Naive thymus-derived CD4-positive, alpha-beta T cell (primary cell): ENCODE data around the gene ATOSA. TPM values are rescaled to one million over a fixed set of nuclear protein-coding genes. Genes with fewer than 3 reads are reported as not detected.

Experiments used
- ATAC-seq: fragments of 150-1000 bp; cut with Tn5 transposase; 2 replicates; pipeline ENCODE4 v1.10.0; 2021; ENCODE audit warnings: mild to moderate bottlenecking, moderate library complexity
- CTCF ChIA-PET: fragments of 350-600 bp; sonication (Branson Sonifier 250); formaldehyde crosslinking; loops from one replicate; lab custom pipeline; 2021; ENCODE audit warnings: antibody characterized with exemption; lab: Charles Lee
- POLR2A ChIA-PET: fragments of 350-600 bp; sonication (Branson Sonifier 250); formaldehyde crosslinking; loops from one replicate; lab custom pipeline; 2021; ENCODE audit warnings: antibody characterized with exemption, inconsistent platforms; lab: Charles Lee
- DNase-seq, 9 donors: peaks; one replicate each; pipeline versions ENCODE4 v3.0.0 to v3.0.0-alpha.2; 2020 to 2022; ENCODE audit warnings: mixed read lengths in 1 of 9
- H3K27ac ChIP-seq: one replicate; pipeline ENCODE4 v1.7.0; 2013; ENCODE audit warnings: mild to moderate bottlenecking, low read depth, low read length, moderate library complexity
- H3K27me3 ChIP-seq, 2 donors: one replicate each; pipeline ENCODE4 v1.7.0; 2013; ENCODE audit warnings: low read length in 2 of 2, mild to moderate bottlenecking in 2 of 2, moderate library complexity in 2 of 2; ENCODE audit not compliant: control insufficient read depth in 2 of 2, insufficient read depth in 2 of 2
- H3K36me3 ChIP-seq, 3 experiments: 1 replicate in 2 of 3; 2 replicates in 1 of 3; pipeline ENCODE4 v1.7.0; 2013; ENCODE audit warnings: low read length in 3 of 3, mild to moderate bottlenecking in 3 of 3, moderate library complexity in 1 of 3; ENCODE audit not compliant: insufficient read depth in 3 of 3, control insufficient read depth in 2 of 3
- H3K4me1 ChIP-seq, 2 donors: one replicate each; pipeline ENCODE4 v1.7.0; 2013; ENCODE audit warnings: low read length in 2 of 2, mild to moderate bottlenecking in 2 of 2, moderate library complexity in 1 of 2; ENCODE audit not compliant: control insufficient read depth in 2 of 2, insufficient read depth in 2 of 2
- H3K4me3 ChIP-seq: 2 replicates; pipeline ENCODE4 v1.7.0; 2013; ENCODE audit warnings: mild to moderate bottlenecking, low read length
- H3K9me3 ChIP-seq, 3 experiments: 1 replicate in 2 of 3; 2 replicates in 1 of 3; pipeline ENCODE4 v1.7.0; 2013; ENCODE audit warnings: low read length in 3 of 3; ENCODE audit not compliant: control insufficient read depth in 2 of 3
- H3K27ac Mint-ChIP-seq, 9 donors: one replicate each; pipeline ENCODE4 v1.8.0; 2020 to 2022; ENCODE audit warnings: mixed read lengths in 9 of 9, mild to moderate bottlenecking in 8 of 9, moderate library complexity in 5 of 9, inconsistent platforms in 2 of 9
- H3K27me3 Mint-ChIP-seq, 5 donors: one replicate each; pipeline ENCODE4 v1.8.0; 2021 to 2022; ENCODE audit warnings: mixed read lengths in 5 of 5, mild to moderate bottlenecking in 1 of 5
- H3K36me3 Mint-ChIP-seq, 5 donors: one replicate each; pipeline ENCODE4 v1.8.0; 2020 to 2022; ENCODE audit warnings: mixed read lengths in 5 of 5, mild to moderate bottlenecking in 3 of 5, inconsistent platforms in 1 of 5
- H3K4me1 Mint-ChIP-seq, 7 donors: one replicate each; pipeline ENCODE4 v1.8.0; 2020 to 2022; ENCODE audit warnings: mixed read lengths in 7 of 7, mild to moderate bottlenecking in 3 of 7, inconsistent platforms in 1 of 7
- H3K4me3 Mint-ChIP-seq, 10 donors: one replicate each; pipeline ENCODE4 v1.8.0; 2020 to 2022; ENCODE audit warnings: mild to moderate bottlenecking in 10 of 10, mixed read lengths in 10 of 10, moderate library complexity in 6 of 10, inconsistent platforms in 2 of 10
- H3K9me3 Mint-ChIP-seq, 11 donors: one replicate each; pipeline ENCODE4 v1.8.0; 2020 to 2022; ENCODE audit warnings: mixed read lengths in 11 of 11, mild to moderate bottlenecking in 4 of 11, inconsistent platforms in 1 of 11, moderate library complexity in 1 of 11
- intact Hi-C, 2 donors: fragments of 100-400 bp; cut with micrococcal nuclease; formaldehyde crosslinking; loops; one replicate each; pipeline ENCODE4 v1.15.1; 2023
- polyA plus RNA-seq, 2 donors: library from polyadenylated mRNA; unstranded; fragments of 300-500 nt; fragmentation: Illumina TruSeq; gene quantifications; one replicate each; pipeline ENCODE4 v1.2.3, GENCODE V29; 2021
- total RNA-seq, 6 experiments: library from RNA in 5 of 6; stranded (reverse) in 5 of 6; gene quantifications; 1 replicate in 5 of 6; 2 replicates in 1 of 6; pipeline ENCODE4 v1.2.3 and lab custom pipeline; 2021 to 2026

Gene ATOSA
- total and polyA plus RNA-seq, 7 experiments from 2014 or later, result 8.3 to 117 (median 87.8) TPM

DNA sequence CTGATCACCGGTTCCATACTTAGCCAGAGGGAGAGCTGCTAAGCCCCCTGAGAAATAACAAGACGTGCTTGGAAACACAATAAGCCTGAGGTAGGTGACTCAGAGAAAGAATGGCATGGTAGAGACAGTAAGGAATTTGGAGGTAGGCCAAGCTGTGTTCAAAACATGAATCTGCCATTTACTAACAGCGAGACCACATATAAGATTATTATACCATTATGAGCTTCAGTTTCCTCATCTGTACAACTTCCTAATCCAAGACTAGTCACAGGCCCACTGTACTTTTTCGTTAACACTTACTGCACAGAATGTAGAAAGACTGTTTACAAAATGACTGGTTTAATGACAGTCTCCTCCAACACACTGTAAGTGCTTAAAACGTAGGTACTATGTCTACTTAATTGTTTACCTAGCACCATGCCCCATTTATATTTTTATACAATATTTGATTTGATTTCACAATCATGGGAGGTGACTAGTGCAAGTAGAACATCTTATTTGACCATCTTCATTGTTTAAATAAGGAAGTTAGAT, 25.7 kb downstream of the ATOSA start:
- Mint-ChIP-seq H3K9me3 (no peaks in the 10 kb centered on the region), H3K27me3 (no peaks in the 10 kb centered on the region), H3K4me3 (no peak overlapping the region), H3K27ac (peak overlapping the region in 3 of 9 donors; percentile 36 to 67 (median 63)), H3K36me3 (peaks cover 5 to 22% (median 15%) of the 10 kb centered on the region in 5 donors), H3K4me1 (peaks cover 9 to 46% (median 19%) of the 10 kb centered on the region in 7 donors)
- ATAC-seq (no peak), DNase-seq (no peak)
- Histone ChIP-seq H3K4me3 (no peak overlapping the region), H3K27ac (no peak overlapping the region), H3K36me3 (peaks cover 0 to 35% (median 8%) of the 10 kb centered on the region in 3 experiments), H3K27me3 (no peaks in the 10 kb centered on the region), H3K9me3 (no peaks in the 10 kb centered on the region), H3K4me1 (no peaks in the 10 kb centered on the region)
- CTCF ChIA-PET, result no interaction called here
- POLR2A ChIA-PET, result no interaction called here
- intact Hi-C loops, result loop anchor here in 1 of 2 donors (2.0 kb wide), 1 partner anchor 15 kb away; no protein-coding TSS in a partner anchor

DNA sequence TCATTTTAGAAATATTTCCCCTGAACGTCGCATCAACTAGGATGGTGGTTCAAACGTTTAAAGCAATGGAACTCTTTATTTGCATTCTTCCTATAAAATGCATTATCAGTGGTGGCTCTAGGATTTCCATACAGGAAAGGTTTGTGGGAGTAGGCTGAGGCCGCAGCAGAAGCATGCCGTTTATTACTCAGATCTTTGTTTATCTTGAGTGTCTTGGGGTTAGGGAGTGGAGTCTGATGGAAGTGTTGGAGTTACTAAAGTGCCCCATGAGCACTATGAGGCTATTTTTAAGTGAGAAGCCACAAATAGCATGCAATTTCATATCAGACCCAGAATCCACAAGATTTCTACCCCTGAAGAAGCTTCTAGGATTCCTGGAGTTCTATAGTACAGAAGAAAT, 26.2 kb downstream of the ATOSA start:
- Histone ChIP-seq H3K4me3 (no peak overlapping the region), H3K27ac (no peak overlapping the region), H3K4me1 (no peaks in the 10 kb centered on the region), H3K36me3 (peaks cover 0 to 30% (median 8%) of the 10 kb centered on the region in 3 experiments), H3K27me3 (no peaks in the 10 kb centered on the region), H3K9me3 (no peaks in the 10 kb centered on the region)
- Mint-ChIP-seq H3K27me3 (no peaks in the 10 kb centered on the region), H3K4me3 (no peak overlapping the region), H3K4me1 (peaks cover 6 to 41% (median 15%) of the 10 kb centered on the region in 7 donors), H3K9me3 (no peaks in the 10 kb centered on the region), H3K36me3 (peaks cover 0 to 18% (median 10%) of the 10 kb centered on the region in 5 donors), H3K27ac (peak overlapping the region in 5 of 9 donors; percentile 36 to 67 (median 53))
- DNase-seq (no peak), ATAC-seq (no peak)
- CTCF ChIA-PET, result no interaction called here
- POLR2A ChIA-PET, result no interaction called here
- intact Hi-C loops, result loop anchor here (1.0 to 2.0 kb wide), 3 partner anchors 14 to 77 kb away; partner anchors contain the start of gene ATOSA (in 1 of the 2)

DNA sequence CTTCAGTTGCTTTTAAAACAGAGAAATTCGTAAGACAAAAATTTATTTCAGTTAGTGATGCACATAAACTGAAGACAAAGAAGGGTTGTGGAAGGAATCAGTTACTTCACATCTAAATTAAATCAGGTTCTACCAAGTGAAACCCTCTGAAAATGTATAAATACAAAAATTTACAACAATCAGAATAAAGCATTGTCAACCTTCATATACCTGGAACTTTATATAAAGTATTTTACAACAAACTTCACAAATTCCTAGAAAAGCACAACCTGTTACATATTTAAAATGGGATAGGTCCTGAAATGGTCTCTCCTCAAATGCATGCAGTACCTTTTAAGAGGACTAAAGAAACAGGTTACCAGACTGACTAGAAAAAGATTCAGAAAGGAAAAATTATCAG, 26.9 kb downstream of the ATOSA start:
- no peak for ATAC-seq
- no peak overlapping the region for H3K27ac ChIP-seq
- Mint-ChIP-seq H3K9me3 (no peaks in the 10 kb centered on the region), H3K27ac (peak overlapping the region in 2 of 9 donors; percentile 49 to 64), H3K4me3 (peak overlapping the region in 2 of 10 donors; percentile 50 to 62), H3K4me1 (peaks cover 6 to 41% (median 15%) of the 10 kb centered on the region in 7 donors), H3K36me3 (peaks cover 0 to 22% (median 10%) of the 10 kb centered on the region in 5 donors), H3K27me3 (no peaks in the 10 kb centered on the region)
- POLR2A ChIA-PET, result interaction anchor here (1.5 kb wide), 1 partner anchor 11 kb away, joined by 5 read pairs; no protein-coding TSS in a partner anchor
- no peaks in the 10 kb centered on the region for H3K4me1 ChIP-seq
- no peak overlapping the region for H3K4me3 ChIP-seq
- peaks cover 0 to 24% (median 10%) of the 10 kb centered on the region in 3 experiments for H3K36me3 ChIP-seq
- CTCF ChIA-PET, result no interaction called here
- H3K27me3 ChIP-seq, result no peaks in the 10 kb centered on the region
- intact Hi-C loops, result loop anchor here (1.0 to 2.0 kb wide), 3 partner anchors 13 to 78 kb away; partner anchors contain the start of gene ATOSA (in 1 of the 2)
- H3K9me3 ChIP-seq, result no peaks in the 10 kb centered on the region
- no peak for DNase-seq

DNA sequence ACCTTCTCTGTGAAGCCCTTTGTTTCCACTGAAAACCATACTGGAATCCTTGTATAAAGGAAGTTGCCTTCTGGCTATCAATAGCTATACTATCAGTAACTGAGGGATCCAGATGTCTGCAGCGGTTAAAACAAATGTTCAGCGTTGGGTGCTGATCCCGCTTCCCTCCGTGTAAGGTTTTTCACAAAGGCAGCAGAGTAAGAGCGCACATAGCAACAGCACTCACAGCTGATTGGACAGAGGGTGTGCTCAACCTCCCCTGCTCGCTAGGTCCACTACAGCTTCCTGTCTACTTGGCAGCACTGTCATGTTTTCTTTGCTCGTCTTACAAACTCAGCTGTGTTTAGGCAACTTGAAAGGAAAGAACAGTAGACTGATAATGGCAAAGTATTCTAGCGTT, 27.3 kb downstream of the ATOSA start:
- H3K27ac ChIP-seq, result no peak overlapping the region
- no peaks in the 10 kb centered on the region for H3K27me3 ChIP-seq
- no peaks in the 10 kb centered on the region for H3K4me1 ChIP-seq
- DNase-seq (peak in 7 of 9 donors; percentile 9 to 41 (median 32)), ATAC-seq (peak; percentile 97)
- H3K36me3 Mint-ChIP-seq, result peaks cover 0 to 26% (median 10%) of the 10 kb centered on the region in 5 donors
- POLR2A ChIA-PET, result interaction anchor here (0.8 to 1.5 kb wide), 2 partner anchors 10 to 23 kb away, joined by 3 to 5 read pairs; no protein-coding TSS in a partner anchor
- intact Hi-C loops, result loop anchor here (1.0 to 2.0 kb wide), 3 partner anchors 13 to 78 kb away; partner anchors contain the start of gene ATOSA (in 1 of the 2)
- no peaks in the 10 kb centered on the region for H3K27me3 Mint-ChIP-seq
- H3K4me3 ChIP-seq, result no peak overlapping the region
- peaks cover 0 to 20% (median 6%) of the 10 kb centered on the region in 3 experiments for H3K36me3 ChIP-seq
- H3K9me3 ChIP-seq, result no peaks in the 10 kb centered on the region
- peak overlapping the region in 4 of 9 donors; percentile 28 to 64 (median 51) for H3K27ac Mint-ChIP-seq
- H3K4me3 Mint-ChIP-seq, result peak overlapping the region in 5 of 10 donors; percentile 23 to 62 (median 50)
- CTCF ChIA-PET, result interaction anchor here (0.6 kb wide), 1 partner anchor 24 kb away, joined by 3 read pairs; no protein-coding TSS in a partner anchor
- H3K4me1 Mint-ChIP-seq, result peaks cover 6 to 41% (median 15%) of the 10 kb centered on the region in 7 donors
- H3K9me3 Mint-ChIP-seq, result no peaks in the 10 kb centered on the region

DNA sequence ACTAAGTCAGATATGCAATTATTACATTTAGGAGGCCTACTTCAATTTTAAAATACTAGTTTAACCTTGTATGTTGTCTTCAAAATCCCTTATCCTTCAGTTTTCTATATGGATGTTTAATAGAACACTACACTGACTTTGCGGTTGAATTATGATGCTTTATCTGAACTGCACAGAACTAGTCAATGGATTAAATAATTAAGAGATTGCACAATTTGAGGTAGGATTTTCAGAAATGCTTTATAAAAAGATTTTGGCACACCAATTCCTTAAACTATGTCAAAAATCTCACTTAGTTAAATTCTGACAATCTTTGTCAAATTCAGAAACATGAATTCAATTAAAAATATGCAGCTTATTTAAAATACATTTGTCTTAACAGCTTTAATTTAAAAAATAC, 28.1 kb downstream of the ATOSA start:
- Histone ChIP-seq H3K27me3 (no peaks in the 10 kb centered on the region), H3K4me1 (no peaks in the 10 kb centered on the region), H3K9me3 (no peaks in the 10 kb centered on the region), H3K36me3 (peaks cover 0 to 26% (median 6%) of the 10 kb centered on the region in 3 experiments), H3K4me3 (no peak overlapping the region), H3K27ac (no peak overlapping the region)
- POLR2A ChIA-PET, result interaction anchor here (0.8 to 1.5 kb wide), 2 partner anchors 10 to 22 kb away, joined by 3 to 5 read pairs; no protein-coding TSS in a partner anchor
- H3K4me3 Mint-ChIP-seq, result no peak overlapping the region
- intact Hi-C loops, result no loop called here
- no peaks in the 10 kb centered on the region for H3K27me3 Mint-ChIP-seq
- CTCF ChIA-PET, result interaction anchor here (0.6 kb wide), 1 partner anchor 25 kb away, joined by 3 read pairs; no protein-coding TSS in a partner anchor
- peaks cover 6 to 41% (median 15%) of the 10 kb centered on the region in 7 donors for H3K4me1 Mint-ChIP-seq
- H3K9me3 Mint-ChIP-seq, result no peaks in the 10 kb centered on the region
- ATAC-seq, result no peak
- peaks cover under 1 to 26% (median 10%) of the 10 kb centered on the region in 5 donors for H3K36me3 Mint-ChIP-seq
- H3K27ac Mint-ChIP-seq, result peak overlapping the region in 3 of 9 donors; percentile 27 to 64 (median 28)
- no peak for DNase-seq

DNA sequence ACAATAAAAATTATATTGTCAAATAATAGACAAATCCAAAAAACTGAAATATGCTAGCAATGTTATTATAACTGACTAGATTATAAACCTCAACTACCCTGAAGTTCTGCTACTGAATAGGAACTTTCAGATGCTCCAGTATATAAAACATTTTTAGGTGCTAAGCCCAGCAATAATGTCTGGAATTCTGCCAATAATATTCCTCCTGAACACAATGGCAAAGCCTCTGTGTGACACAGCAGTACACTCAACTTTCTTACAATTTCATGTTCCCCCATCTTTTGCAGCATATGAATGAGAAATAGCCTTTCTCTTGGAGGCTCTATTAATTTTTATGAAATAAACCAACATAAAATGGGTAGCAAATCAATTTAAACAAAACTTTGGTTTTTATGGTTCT, 29.5 kb downstream of the ATOSA start:
- Histone ChIP-seq H3K27ac (no peak overlapping the region), H3K9me3 (no peaks in the 10 kb centered on the region), H3K36me3 (peaks cover 0 to 21% (median 6%) of the 10 kb centered on the region in 3 experiments), H3K27me3 (no peaks in the 10 kb centered on the region), H3K4me3 (no peak overlapping the region), H3K4me1 (no peaks in the 10 kb centered on the region)
- DNase-seq, result no peak
- no peak overlapping the region for H3K4me3 Mint-ChIP-seq
- H3K9me3 Mint-ChIP-seq, result no peaks in the 10 kb centered on the region
- H3K36me3 Mint-ChIP-seq, result peaks cover 7 to 25% (median 9%) of the 10 kb centered on the region in 5 donors
- ChIA-PET POLR2A (interaction anchor here (0.5 kb wide), 1 partner anchor 13 kb away, joined by 3 read pairs; no protein-coding TSS in a partner anchor), CTCF (no interaction called here)
- H3K27me3 Mint-ChIP-seq, result no peaks in the 10 kb centered on the region
- ATAC-seq, result no peak
- peak overlapping the region in 1 of 9 donors; percentile 36 for H3K27ac Mint-ChIP-seq
- peaks cover 6 to 34% (median 13%) of the 10 kb centered on the region in 7 donors for H3K4me1 Mint-ChIP-seq
- intact Hi-C loops, result no loop called here
